Transverse colon (tissue), 4 donors: Measurements from ENCODE around the gene DLK2. TPM values are rescaled to one million over a fixed set of nuclear protein-coding genes. Genes with fewer than 3 reads are reported as not detected.
"Not testable (repeated sequence)": the region's sequence is repeated elsewhere in the genome, so short reads cannot be mapped to it uniquely, and the experiment has no call there.

Experiments
- DNase-seq: peaks from one replicate; pipeline ENCODE4 v3.0.0-alpha.2; 2019
- H3K27ac ChIP-seq, 4 donors: fragments of 200-600 bp; sonication (generic); 2 replicates each; pipeline ENCODE4 v1.5.1; 2016 to 2018; ENCODE audit warnings: inconsistent platforms in 4 of 4
- H3K27me3 ChIP-seq: fragments of 200-600 bp; sonication (generic); 2 replicates; pipeline ENCODE4 v1.5.1; 2017; ENCODE audit warnings: inconsistent platforms
- H3K36me3 ChIP-seq, 4 donors: fragments of 200-600 bp; sonication (generic); 2 replicates each; pipeline ENCODE4 v1.5.1; 2017 to 2019; ENCODE audit warnings: inconsistent platforms in 4 of 4
- H3K4me1 ChIP-seq, 4 donors: fragments of 200-600 bp; sonication (generic); 2 replicates each; pipeline ENCODE4 v1.5.1; 2017 to 2020; ENCODE audit warnings: inconsistent platforms in 4 of 4
- H3K4me3 ChIP-seq, 4 donors: fragments of 200-600 bp; sonication (generic); 1 replicate in 1 of 4; 2 replicates in 3 of 4; pipeline versions ENCODE4 v1.5.1 to v1.6.1; 2017 to 2019; ENCODE audit warnings: inconsistent platforms in 4 of 4
- H3K9me3 ChIP-seq, 2 donors: fragments of 200-600 bp; sonication (generic); 2 replicates each; pipeline ENCODE4 v1.5.1; 2017 to 2019; ENCODE audit warnings: inconsistent platforms in 2 of 2
- CTCF ChIP-seq, 5 experiments: fragments of 200-600 bp in 3 of 5; fragments of 450-650 bp in 2 of 5; sonication (generic) in 3 of 5; IDR thresholded peaks; 1 replicate in 2 of 5; 2 replicates in 3 of 5; pipeline ENCODE4 v1.5.1; 2016 to 2017; ENCODE audit warnings: antibody characterized with exemption in 5 of 5, inconsistent platforms in 3 of 5, mild to moderate bottlenecking in 2 of 5, moderate library complexity in 1 of 5
- EP300 ChIP-seq: sonication (generic); formaldehyde crosslinking; IDR thresholded peaks from one replicate; pipeline ENCODE4 v1.6.1; 2017; ENCODE audit warnings: antibody characterized with exemption, low read depth
- POLR2A ChIP-seq: fragments of 450-650 bp; IDR thresholded peaks from one replicate; pipeline ENCODE4 v1.6.1; 2016; ENCODE audit warnings: antibody characterized with exemption, mild to moderate bottlenecking, moderate library complexity
- POLR2AphosphoS5 ChIP-seq, 3 donors: sonication (generic); formaldehyde crosslinking; IDR thresholded peaks; one replicate each; pipeline ENCODE4 v1.6.1; 2016; ENCODE audit warnings: antibody characterized with exemption in 3 of 3
- WGBS, 2 donors: methylation state at CpG; one replicate each; pipeline ENCODE4 v1.1.5; 2018; ENCODE audit warnings: low coverage in 1 of 2; 5-methylcytosine and 5-hydroxymethylcytosine counted together
- in situ Hi-C, 4 donors: fragments of 200-750 bp; cut with MboI; loops; one replicate each; pipeline versions ENCODE4 v1.15.0 to v1.15.1; 2017; ENCODE audit warnings: low sequenced_read_pairs in 3 of 4, low pct_ligation_motif_present in 1 of 4, low pct_unique_long_range_greater_than_20kb in 1 of 4
- intact Hi-C: fragments of 100-400 bp; cut with DNase I; formaldehyde crosslinking; loops from one replicate; pipeline ENCODE4 v1.15.1; 2023; ENCODE audit warnings: low total_unique reads
- total RNA-seq, 4 donors: library from RNA; depleted of rRNA; stranded (reverse); fragments of >200 nt; gene quantifications; one replicate each; pipeline ENCODE4 v1.1.0, GENCODE V29; 2016

The DLK2 gene
- total RNA-seq, 4 donors from 2014 or later: 0.95 to 1.1 TPM; not detected in 2

DNA sequence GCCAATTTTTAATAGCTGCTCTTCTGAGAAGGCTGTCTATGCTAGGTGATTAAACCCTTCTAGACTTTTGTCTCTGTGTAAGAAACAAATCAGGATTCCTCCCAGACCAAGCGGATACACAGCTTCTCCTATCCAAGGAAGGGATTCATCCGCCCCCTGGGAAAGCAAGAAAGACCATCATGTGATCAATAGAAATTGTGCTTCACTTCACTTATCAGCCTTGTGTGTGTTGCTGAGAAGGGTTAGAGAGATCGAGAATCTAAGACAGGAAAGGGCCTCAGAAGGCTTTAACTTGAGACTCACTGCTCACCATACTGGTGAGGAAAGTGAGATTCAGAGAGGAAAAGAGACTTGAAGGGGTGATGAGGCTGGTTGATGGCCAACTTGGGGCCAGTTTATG, 26.5 kb downstream of the DLK2 start:
- TF ChIP-seq CTCF (IDR thresholded peaks at IDR 0.05): no peak
- no peak for TF ChIP-seq POLR2A
- no peak for TF ChIP-seq EP300
- no peak for TF ChIP-seq POLR2AphosphoS5 (IDR thresholded peaks at IDR 0.05)
- peak overlapping the region in 3 of 4 donors; percentile 87 to 96 (median 91) for H3K27ac ChIP-seq
- no peak for DNase-seq
- in situ Hi-C loops: no loop called here
- peak overlapping the region in 1 of 4 donors; percentile 71 for H3K4me3 ChIP-seq
- peaks cover 7 to 21% (median 15%) of the 10 kb centered on the region in 4 donors for H3K4me1 ChIP-seq
- 85 to 96% methylated on average over 3 of the region's 3 CpGs for WGBS, 2 donors
- no peaks in the 10 kb centered on the region for H3K9me3 ChIP-seq
- peaks cover 0 to 13% (median 0%) of the 10 kb centered on the region in 4 donors for H3K36me3 ChIP-seq
- intact Hi-C loops: no loop called here
- H3K27me3 ChIP-seq: no peaks in the 10 kb centered on the region

- peak overlapping the region; percentile 87 to 96 (median 89) for H3K27ac ChIP-seq
- H3K36me3 ChIP-seq: peaks cover 0 to 13% (median 0%) of the 10 kb centered on the region in 4 donors
- WGBS, 2 donors: 10 to 40% methylated on average over 2 to 12 of the region's 12 CpGs
- intact Hi-C loops (no loop called here), in situ Hi-C loops (no loop called here)
- no peak for DNase-seq
- no peaks in the 10 kb centered on the region for H3K27me3 ChIP-seq
- TF ChIP-seq POLR2AphosphoS5 (IDR thresholded peaks at IDR 0.05) (no peak), EP300 (no peak), CTCF (IDR thresholded peaks at IDR 0.05) (no peak), POLR2A (no peak)
- H3K9me3 ChIP-seq: no peaks in the 10 kb centered on the region
- peak overlapping the region; percentile 55 to 83 (median 68) for H3K4me3 ChIP-seq
- peaks cover 7 to 21% (median 15%) of the 10 kb centered on the region in 4 donors for H3K4me1 ChIP-seq
These were observed 27.2 kb downstream of the DLK2 start for GRCh38 chr6:43428112-43428570.

DNA sequence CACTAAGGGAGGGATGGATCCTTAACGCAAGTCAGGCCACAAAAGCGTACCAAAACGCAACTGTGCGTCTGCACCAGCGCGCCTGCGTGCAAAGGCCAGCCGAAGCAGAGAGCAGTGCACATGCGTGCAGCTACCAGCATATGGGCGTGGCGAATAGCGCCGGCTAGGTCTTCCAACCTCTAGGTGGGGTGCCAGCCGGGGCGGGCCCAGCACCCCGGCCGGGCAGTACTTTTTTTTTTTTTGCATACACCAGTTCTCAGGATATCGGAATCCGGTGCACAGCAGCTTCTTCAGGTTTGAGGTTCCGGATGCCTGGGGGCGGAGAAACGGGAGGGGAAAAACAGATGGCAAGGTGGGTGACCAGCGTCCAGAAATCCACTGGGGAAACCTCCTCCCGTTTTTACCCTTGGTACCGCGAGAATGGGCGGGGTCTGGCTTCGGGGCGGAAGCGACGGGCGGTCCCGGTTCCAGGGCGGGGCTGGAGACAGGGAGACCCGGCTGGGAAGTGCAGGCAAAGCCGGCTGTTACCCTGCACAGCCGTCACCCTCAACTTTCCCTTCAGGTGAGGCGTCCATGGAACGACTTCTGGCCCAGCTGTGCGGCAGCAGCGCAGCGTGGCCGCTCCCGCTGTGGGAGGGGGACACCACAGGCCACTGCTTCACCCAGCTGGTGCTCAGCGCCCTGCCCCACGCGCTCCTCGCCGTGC, 27.8 kb downstream of the DLK2 start, which contains the start of gene ABCC10:
Gene ABCC10, plus strand, starts transcription at position 136 of the 706 bp plus-strand sequence. Its CDS starts 438 bp downstream, at position 574.
- intact Hi-C loops: no loop called here
- peak within 1 kb of the TSS; percentile 87 to 96 (median 89) for H3K27ac ChIP-seq
- TF ChIP-seq EP300 (no peak), POLR2AphosphoS5 (IDR thresholded peaks at IDR 0.05) (peak; percentile 56 to 77 (median 72)), POLR2A (peak; percentile 52), CTCF (IDR thresholded peaks at IDR 0.05) (peak; percentile 33 to 65 (median 48))
- peak; percentile 96 for DNase-seq
- WGBS, 2 donors: 0% methylated on average over 16 of the region's 49 CpGs; no CpG with 5 or more reads in 1 of the 2 donors
- H3K27me3 ChIP-seq: no peaks in the 10 kb centered on the region
- H3K4me1 ChIP-seq: peaks cover 7 to 21% (median 15%) of the 10 kb centered on the region in 4 donors
- H3K36me3 ChIP-seq: peaks cover 0 to 13% (median 0%) of the 10 kb centered on the region in 4 donors
- no peaks in the 10 kb centered on the region for H3K9me3 ChIP-seq
- in situ Hi-C loops: no loop called here
- peak within 1 kb of the TSS; percentile 55 to 83 (median 68) for H3K4me3 ChIP-seq

DNA sequence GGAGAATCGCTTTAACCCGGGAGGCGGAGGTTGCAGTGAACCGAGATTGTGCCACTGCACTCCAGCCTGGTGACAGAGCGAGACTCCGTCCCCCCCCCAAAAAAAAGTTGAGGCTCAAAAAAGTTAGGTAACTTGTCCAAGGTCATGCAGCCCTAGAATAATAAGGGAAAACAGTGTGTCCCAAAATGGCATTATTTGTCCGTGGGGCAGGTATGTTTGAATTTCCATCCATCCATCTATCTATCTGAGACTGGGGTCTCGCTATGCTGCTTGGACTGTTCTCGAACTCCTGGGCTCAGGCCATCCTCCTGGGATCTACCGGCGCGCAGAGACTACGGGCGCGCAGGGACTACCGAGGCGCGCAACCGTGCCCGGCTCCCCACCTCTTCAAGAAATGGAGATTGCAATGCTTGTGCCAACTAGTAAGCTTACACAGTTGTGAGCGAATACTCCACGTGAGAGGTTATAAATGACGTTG, 28.4 kb downstream of the DLK2 start:
- intact Hi-C loops: no loop called here
- peak overlapping the region; percentile 87 to 96 (median 89) for H3K27ac ChIP-seq
- in situ Hi-C loops: no loop called here
- TF ChIP-seq POLR2A: no peak
- peak in 1 of 3 donors; percentile 59 for TF ChIP-seq POLR2AphosphoS5 (IDR thresholded peaks at IDR 0.05)
- no peaks in the 10 kb centered on the region for H3K9me3 ChIP-seq
- H3K4me1 ChIP-seq: peaks cover 7 to 21% (median 15%) of the 10 kb centered on the region in 4 donors
- peaks cover 0 to 10% (median 0%) of the 10 kb centered on the region in 4 donors for H3K36me3 ChIP-seq
- H3K27me3 ChIP-seq: no peaks in the 10 kb centered on the region
- 51 to 81% methylated on average over 7 to 23 of the region's 23 CpGs for WGBS, 2 donors
- DNase-seq: no peak
- H3K4me3 ChIP-seq: peak overlapping the region; percentile 0 to 71 (median 60)

DNA sequence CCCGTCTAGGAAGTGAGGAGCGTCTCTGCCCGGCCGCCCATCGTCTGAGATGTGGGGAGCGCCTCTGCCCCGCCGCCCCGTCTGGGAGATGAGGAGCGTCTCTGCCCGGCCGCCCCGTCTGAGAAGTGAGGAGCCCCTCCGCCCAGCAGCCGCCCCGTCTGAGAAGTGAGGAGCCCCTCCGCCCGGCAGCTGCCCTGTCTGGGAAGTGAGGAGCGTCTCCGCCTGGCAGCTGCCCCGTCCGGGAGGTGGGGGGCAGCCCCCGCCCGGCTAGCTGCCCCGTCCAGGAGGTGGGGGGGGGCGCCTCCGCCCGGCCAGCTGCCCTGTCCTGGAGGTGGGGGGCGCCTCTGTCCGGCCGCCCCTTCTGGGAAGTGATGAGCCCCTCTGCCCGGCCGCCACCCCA, 30.3 kb downstream of the DLK2 start:
- WGBS, 2 donors: 98% methylated on average over 5 of the region's 33 CpGs; no CpG with 5 or more reads in 1 of the 2 donors
- DNase-seq, intact Hi-C loops: not testable (repeated sequence)

More for the DNA sequence above, 30.3 kb downstream of the DLK2 start:
- H3K36me3 ChIP-seq, in situ Hi-C loops, H3K27ac ChIP-seq, H3K9me3 ChIP-seq, H3K27me3 ChIP-seq, H3K4me3 ChIP-seq: not testable (repeated sequence)
- peaks cover 7 to 21% (median 15%) of the 10 kb centered on the region in 4 donors for H3K4me1 ChIP-seq
